Activated T-helper 17 cell treated with anti-CD3 and anti-CD28 coated beads, Interleukin-2, amount 50 U/mL, for 72 hours (primary cell): ENCODE data around the gene THSD8. TPM values are rescaled to one million over a fixed set of nuclear protein-coding genes. Genes with fewer than 3 reads are reported as not detected.

Source experiments
- ATAC-seq: fragments of 150-1000 bp; cut with Tn5 transposase; replicated peaks from 2 replicates; pipeline ENCODE4 v1.10.0; 2021; ENCODE audit warnings: mild to moderate bottlenecking, moderate library complexity
- H3K27ac Mint-ChIP-seq: one replicate; pipeline ENCODE4 v1.8.0; 2022; ENCODE audit warnings: mixed read lengths
- H3K27me3 Mint-ChIP-seq: one replicate; pipeline ENCODE4 v1.8.0; 2022; ENCODE audit warnings: mixed read lengths
- H3K36me3 Mint-ChIP-seq: one replicate; pipeline ENCODE4 v1.8.0; 2022; ENCODE audit warnings: low read depth, mild to moderate bottlenecking, mixed read lengths
- H3K4me1 Mint-ChIP-seq: one replicate; pipeline ENCODE4 v1.8.0; 2022; ENCODE audit warnings: mixed read lengths
- H3K4me3 Mint-ChIP-seq: one replicate; pipeline ENCODE4 v1.8.0; 2022; ENCODE audit warnings: mild to moderate bottlenecking, mixed read lengths
- H3K9me3 Mint-ChIP-seq: one replicate; pipeline ENCODE4 v1.8.0; 2022; ENCODE audit warnings: mixed read lengths
- total RNA-seq, 2 donors: library from RNA; stranded (reverse); gene quantifications; one replicate each; pipeline ENCODE4 v1.2.3, GENCODE V29; 2022

The THSD8 gene
- total RNA-seq: 10 to 100 TPM; 25.5 to 32.7 TPM

GRCh38 chr19:12801466-12802266, at the start of gene THSD8, which contains the start of gene PRDX2:
Gene THSD8 (plus strand): TSS chr19:12802069. CDS start chr19:12802072, 3 bp downstream.
Gene PRDX2 (minus strand): TSS chr19:12801800. CDS start chr19:12801261, 539 bp downstream.
- H3K36me3 Mint-ChIP-seq: peaks cover 49% of the 10 kb centered on the region
- H3K27ac Mint-ChIP-seq: peak within 1 kb of the TSS; percentile 75
- no peaks in the 10 kb centered on the region for H3K9me3 Mint-ChIP-seq
- no peaks in the 10 kb centered on the region for H3K27me3 Mint-ChIP-seq
- peak; percentile 79 for ATAC-seq
- peak within 1 kb of the TSS; percentile 83 for H3K4me3 Mint-ChIP-seq
- H3K4me1 Mint-ChIP-seq: peaks cover 14% of the 10 kb centered on the region

GRCh38 chr19:12754465-12755196, 47.2 kb upstream of the THSD8 start:
- no peaks in the 10 kb centered on the region for H3K9me3 Mint-ChIP-seq
- H3K27ac Mint-ChIP-seq: no peak overlapping the region

GRCh38 chr19:12756150-12756883, 45.6 kb upstream of the THSD8 start:
- Mint-ChIP-seq H3K4me1 (no peaks in the 10 kb centered on the region), H3K27ac (no peak overlapping the region), H3K4me3 (no peak overlapping the region), H3K27me3 (peaks cover 11% of the 10 kb centered on the region), H3K9me3 (no peaks in the 10 kb centered on the region), H3K36me3 (no peaks in the 10 kb centered on the region)
- no peak for ATAC-seq

More at GRCh38 chr19:12754465-12755196, 47.2 kb upstream of the THSD8 start:
- Mint-ChIP-seq H3K4me1 (no peaks in the 10 kb centered on the region), H3K27me3 (peaks cover 11% of the 10 kb centered on the region), H3K4me3 (no peak overlapping the region), H3K36me3 (no peaks in the 10 kb centered on the region)
- no peak for ATAC-seq

- H3K9me3 Mint-ChIP-seq: no peaks in the 10 kb centered on the region
- peak; percentile 89 for ATAC-seq
- H3K4me1 Mint-ChIP-seq: no peaks in the 10 kb centered on the region
- H3K4me3 Mint-ChIP-seq: peak overlapping the region; percentile 35
- peaks cover 8% of the 10 kb centered on the region for H3K27me3 Mint-ChIP-seq
- H3K36me3 Mint-ChIP-seq: no peaks in the 10 kb centered on the region
- H3K27ac Mint-ChIP-seq: no peak overlapping the region
Measured at GRCh38 chr19:12757544-12758274, 44.2 kb upstream of the THSD8 start.

- H3K4me1 Mint-ChIP-seq: no peaks in the 10 kb centered on the region
Measured at GRCh38 chr19:12759686-12760085, 42.2 kb upstream of the THSD8 start.

GRCh38 chr19:12763100-12763499, 38.8 kb upstream of the THSD8 start:
- no peak overlapping the region for H3K4me3 Mint-ChIP-seq
- H3K4me1 Mint-ChIP-seq: no peaks in the 10 kb centered on the region
- no peaks in the 10 kb centered on the region for H3K36me3 Mint-ChIP-seq
- H3K9me3 Mint-ChIP-seq: no peaks in the 10 kb centered on the region
- H3K27me3 Mint-ChIP-seq: no peaks in the 10 kb centered on the region
- no peak for ATAC-seq
- no peak overlapping the region for H3K27ac Mint-ChIP-seq

More at GRCh38 chr19:12759686-12760085, 42.2 kb upstream of the THSD8 start:
- Mint-ChIP-seq H3K27ac (no peak overlapping the region), H3K9me3 (no peaks in the 10 kb centered on the region), H3K27me3 (peaks cover 8% of the 10 kb centered on the region), H3K4me3 (no peak overlapping the region), H3K36me3 (no peaks in the 10 kb centered on the region)
- no peak for ATAC-seq

GRCh38 chr19:12764698-12765097, 37.2 kb upstream of the THSD8 start:
- no peaks in the 10 kb centered on the region for H3K9me3 Mint-ChIP-seq
- no peak overlapping the region for H3K27ac Mint-ChIP-seq
- ATAC-seq: no peak
- no peaks in the 10 kb centered on the region for H3K36me3 Mint-ChIP-seq
- H3K4me1 Mint-ChIP-seq: no peaks in the 10 kb centered on the region
- H3K4me3 Mint-ChIP-seq: no peak overlapping the region
- H3K27me3 Mint-ChIP-seq: no peaks in the 10 kb centered on the region

- H3K27me3 Mint-ChIP-seq: no peaks in the 10 kb centered on the region
- H3K9me3 Mint-ChIP-seq: no peaks in the 10 kb centered on the region
- ATAC-seq: peak; percentile 85
- no peak overlapping the region for H3K27ac Mint-ChIP-seq
- no peaks in the 10 kb centered on the region for H3K36me3 Mint-ChIP-seq
- peak overlapping the region; percentile 48 for H3K4me3 Mint-ChIP-seq
- peaks cover 5% of the 10 kb centered on the region for H3K4me1 Mint-ChIP-seq
Measured at GRCh38 chr19:12766051-12766521, 35.8 kb upstream of the THSD8 start.

- Mint-ChIP-seq H3K36me3 (no peaks in the 10 kb centered on the region), H3K4me1 (peaks cover 5% of the 10 kb centered on the region), H3K9me3 (no peaks in the 10 kb centered on the region), H3K27me3 (no peaks in the 10 kb centered on the region), H3K4me3 (no peak overlapping the region), H3K27ac (no peak overlapping the region)
- ATAC-seq: no peak
Measured at GRCh38 chr19:12767150-12767549, 34.7 kb upstream of the THSD8 start.

- no peak overlapping the region for H3K27ac Mint-ChIP-seq
- H3K36me3 Mint-ChIP-seq: no peaks in the 10 kb centered on the region
- ATAC-seq: no peak
Measured at GRCh38 chr19:12767666-12768065, 34.2 kb upstream of the THSD8 start.

GRCh38 chr19:12769689-12770088, 32.2 kb upstream of the THSD8 start:
- H3K36me3 Mint-ChIP-seq: no peaks in the 10 kb centered on the region
- H3K9me3 Mint-ChIP-seq: no peaks in the 10 kb centered on the region
- H3K27me3 Mint-ChIP-seq: no peaks in the 10 kb centered on the region
- no peak overlapping the region for H3K27ac Mint-ChIP-seq
- peaks cover 8% of the 10 kb centered on the region for H3K4me1 Mint-ChIP-seq
- peak; percentile 90 for ATAC-seq
- H3K4me3 Mint-ChIP-seq: peak overlapping the region; percentile 44

More at GRCh38 chr19:12767666-12768065, 34.2 kb upstream of the THSD8 start:
- no peak overlapping the region for H3K4me3 Mint-ChIP-seq
- peaks cover 5% of the 10 kb centered on the region for H3K4me1 Mint-ChIP-seq
- H3K27me3 Mint-ChIP-seq: no peaks in the 10 kb centered on the region
- H3K9me3 Mint-ChIP-seq: no peaks in the 10 kb centered on the region

- ATAC-seq: no peak
- peaks cover 8% of the 10 kb centered on the region for H3K4me1 Mint-ChIP-seq
- H3K36me3 Mint-ChIP-seq: no peaks in the 10 kb centered on the region
- H3K4me3 Mint-ChIP-seq: no peak overlapping the region
- H3K27me3 Mint-ChIP-seq: no peaks in the 10 kb centered on the region
- H3K9me3 Mint-ChIP-seq: no peaks in the 10 kb centered on the region
- H3K27ac Mint-ChIP-seq: no peak overlapping the region
Measured at GRCh38 chr19:12770922-12771321, 30.9 kb upstream of the THSD8 start.

GRCh38 chr19:12772323-12772722, 29.5 kb upstream of the THSD8 start:
- Mint-ChIP-seq H3K4me3 (no peak overlapping the region), H3K27ac (no peak overlapping the region), H3K36me3 (no peaks in the 10 kb centered on the region), H3K4me1 (peaks cover 8% of the 10 kb centered on the region), H3K9me3 (no peaks in the 10 kb centered on the region), H3K27me3 (no peaks in the 10 kb centered on the region)
- no peak for ATAC-seq

- Mint-ChIP-seq H3K36me3 (no peaks in the 10 kb centered on the region), H3K4me1 (peaks cover 12% of the 10 kb centered on the region), H3K4me3 (no peak overlapping the region), H3K27ac (no peak overlapping the region), H3K27me3 (no peaks in the 10 kb centered on the region), H3K9me3 (no peaks in the 10 kb centered on the region)
- ATAC-seq: no peak
Measured at GRCh38 chr19:12773571-12773970, 28.3 kb upstream of the THSD8 start.
